Measurements from ENCODE around the gene SRD5A2. TPM values are rescaled to one million over a fixed set of nuclear protein-coding genes. Genes with fewer than 3 reads are reported as not detected.

SRD5A2 gene
- total and polyA plus RNA-seq, 12 donors, result 0.03 to 0.17 (median 0.11) TPM; not detected in 8

DNA sequence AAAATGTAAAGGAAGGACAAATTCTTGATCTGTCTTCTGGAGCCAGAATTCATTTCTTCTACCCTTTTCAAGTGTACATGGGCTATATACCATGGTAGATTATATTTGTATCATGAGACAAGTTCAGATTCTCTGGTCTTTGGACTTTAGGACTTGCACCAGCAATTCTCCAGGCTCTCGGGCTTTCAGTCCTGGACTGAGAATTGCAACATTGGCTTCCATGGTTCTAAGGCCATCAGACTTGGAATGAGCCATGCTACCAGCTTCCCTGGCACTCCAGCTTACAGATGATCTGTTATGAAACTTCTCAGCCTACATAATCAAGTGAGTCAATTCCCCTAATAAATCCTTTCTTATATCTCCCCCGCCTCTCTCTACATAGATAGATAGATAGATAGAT lies 33.3 kb downstream of the SRD5A2 start:
- no peaks in the 10 kb centered on the region for H3K27me3 ChIP-seq
- no peaks in the 10 kb centered on the region for H3K36me3 ChIP-seq (replicated peaks in 1 of 2)
- peaks cover 0 to 8% (median 7%) of the 10 kb centered on the region in 3 donors for H3K9me3 ChIP-seq (replicated peaks in 1 of 3)
- WGBS, 4 donors, result 63 to 74% (median 67%) methylated on average over 2 of the region's 2 CpGs
- no peak overlapping the region for H3K27ac ChIP-seq
- intact Hi-C loops (cut with DNase I), result no loop called here
- TF ChIP-seq, protein P1, sequence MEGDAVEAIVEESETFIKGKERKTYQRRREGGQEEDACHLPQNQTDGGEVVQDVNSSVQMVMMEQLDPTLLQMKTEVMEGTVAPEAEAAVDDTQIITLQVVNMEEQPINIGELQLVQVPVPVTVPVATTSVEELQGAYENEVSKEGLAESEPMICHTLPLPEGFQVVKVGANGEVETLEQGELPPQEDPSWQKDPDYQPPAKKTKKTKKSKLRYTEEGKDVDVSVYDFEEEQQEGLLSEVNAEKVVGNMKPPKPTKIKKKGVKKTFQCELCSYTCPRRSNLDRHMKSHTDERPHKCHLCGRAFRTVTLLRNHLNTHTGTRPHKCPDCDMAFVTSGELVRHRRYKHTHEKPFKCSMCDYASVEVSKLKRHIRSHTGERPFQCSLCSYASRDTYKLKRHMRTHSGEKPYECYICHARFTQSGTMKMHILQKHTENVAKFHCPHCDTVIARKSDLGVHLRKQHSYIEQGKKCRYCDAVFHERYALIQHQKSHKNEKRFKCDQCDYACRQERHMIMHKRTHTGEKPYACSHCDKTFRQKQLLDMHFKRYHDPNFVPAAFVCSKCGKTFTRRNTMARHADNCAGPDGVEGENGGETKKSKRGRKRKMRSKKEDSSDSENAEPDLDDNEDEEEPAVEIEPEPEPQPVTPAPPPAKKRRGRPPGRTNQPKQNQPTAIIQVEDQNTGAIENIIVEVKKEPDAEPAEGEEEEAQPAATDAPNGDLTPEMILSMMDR (IDR thresholded peaks at IDR 0.05), result no peak
- no peak for TF ChIP-seq POLR2A (IDR thresholded peaks at IDR 0.05)
- no peak for DNase-seq
- H3K4me1 ChIP-seq (replicated peaks in 1 of 2), result no peaks in the 10 kb centered on the region
- no peak overlapping the region for H3K4me3 ChIP-seq

DNA sequence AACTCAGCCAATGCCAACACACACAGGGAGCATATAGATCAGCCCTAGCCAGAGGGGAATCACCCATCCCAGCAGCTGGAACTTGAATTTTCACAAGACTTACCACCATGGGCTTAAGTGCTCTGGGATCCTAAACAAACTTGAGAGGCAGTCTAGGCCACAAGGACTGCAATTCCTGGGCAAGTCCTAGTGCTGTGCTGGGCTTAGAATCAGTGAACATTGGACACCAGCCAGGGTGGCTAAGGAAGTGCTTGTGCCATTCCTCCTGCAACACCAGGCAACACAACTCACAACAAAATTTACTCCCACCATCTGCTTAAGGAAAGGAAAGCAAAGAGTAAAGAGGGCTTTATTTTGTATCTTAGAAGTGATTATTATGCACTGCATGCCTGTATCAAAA lies 38.9 kb downstream of the SRD5A2 start:
- TF ChIP-seq, protein P1 (IDR thresholded peaks at IDR 0.05), result no peak
- Histone ChIP-seq H3K9me3 (replicated peaks in 1 of 3) (peaks cover 0 to 8% (median 7%) of the 10 kb centered on the region in 3 donors), H3K27ac (no peak overlapping the region), H3K4me1 (replicated peaks in 1 of 2) (no peaks in the 10 kb centered on the region), H3K27me3 (no peaks in the 10 kb centered on the region), H3K4me3 (no peak overlapping the region), H3K36me3 (replicated peaks in 1 of 2) (no peaks in the 10 kb centered on the region)
- no peak for DNase-seq
- intact Hi-C loops (cut with DNase I), result no loop called here

DNA sequence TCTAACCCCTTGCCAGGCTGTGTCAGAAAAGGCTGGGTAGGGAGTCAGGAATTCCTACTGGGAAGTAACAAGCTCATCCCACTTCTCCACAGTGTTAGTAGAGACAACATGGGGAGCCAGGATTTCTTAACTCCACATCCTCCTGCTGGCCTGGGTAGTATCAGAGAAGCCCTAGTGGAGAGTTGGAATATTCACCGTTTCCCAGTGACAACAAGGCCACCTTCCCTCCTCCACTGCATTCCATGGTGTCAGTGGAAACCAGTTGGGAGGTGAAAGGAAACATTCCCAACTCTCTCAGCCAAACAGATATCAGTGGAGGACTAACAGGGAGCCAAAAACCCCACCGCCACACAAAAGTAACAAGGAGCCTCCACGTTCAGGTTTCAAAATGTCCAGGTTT lies 41.2 kb downstream of the SRD5A2 start:
- peaks cover 0 to 7% (median 0%) of the 10 kb centered on the region in 3 donors for H3K9me3 ChIP-seq (replicated peaks in 1 of 3)
- no peak for DNase-seq
- intact Hi-C loops (cut with DNase I), result no loop called here
- H3K27ac ChIP-seq, result no peak overlapping the region
- WGBS, 4 donors, result 44 to 54% (median 53%) methylated on average over 3 of the region's 3 CpGs
- TF ChIP-seq POLR2A (IDR thresholded peaks at IDR 0.05), result no peak
- TF ChIP-seq, protein P1 (IDR thresholded peaks at IDR 0.05), result no peak
- H3K27me3 ChIP-seq, result no peaks in the 10 kb centered on the region
- no peak overlapping the region for H3K4me3 ChIP-seq
- no peaks in the 10 kb centered on the region for H3K36me3 ChIP-seq (replicated peaks in 1 of 2)
- no peaks in the 10 kb centered on the region for H3K4me1 ChIP-seq (replicated peaks in 1 of 2)

DNA sequence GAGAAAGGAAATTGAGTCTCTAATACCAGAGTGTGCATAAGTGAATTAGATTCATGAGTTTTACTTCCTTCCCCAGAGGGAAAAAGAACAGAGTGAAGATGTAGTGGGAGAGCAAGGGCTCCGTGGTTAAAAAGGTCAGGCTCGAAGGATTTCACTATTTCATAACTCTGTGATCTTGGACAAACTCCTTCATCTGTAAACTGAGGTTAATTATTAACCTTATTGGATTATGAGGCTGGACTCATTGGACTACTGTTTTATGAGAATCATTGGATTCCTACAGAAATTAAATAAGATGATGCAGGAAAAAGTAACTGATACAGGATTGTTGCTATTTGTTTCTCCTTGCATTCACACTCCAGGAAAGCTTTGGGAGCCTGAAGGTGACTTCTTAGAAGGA lies 45.0 kb downstream of the SRD5A2 start:
- H3K4me3 ChIP-seq, result no peak overlapping the region
- WGBS, 4 donors, result 56 to 68% (median 59%) methylated on average over 2 of the region's 2 CpGs
- H3K27me3 ChIP-seq, result no peaks in the 10 kb centered on the region
- no peaks in the 10 kb centered on the region for H3K9me3 ChIP-seq (replicated peaks in 1 of 3)
- intact Hi-C loops (cut with DNase I), result no loop called here
- H3K4me1 ChIP-seq (replicated peaks in 1 of 2), result no peaks in the 10 kb centered on the region
- DNase-seq, result no peak
- TF ChIP-seq, protein P1 (IDR thresholded peaks at IDR 0.05), result no peak
- TF ChIP-seq POLR2A (IDR thresholded peaks at IDR 0.05), result no peak
- no peaks in the 10 kb centered on the region for H3K36me3 ChIP-seq (replicated peaks in 1 of 2)
- no peak overlapping the region for H3K27ac ChIP-seq

Measured in adrenal gland (tissue), 12 donors.